Adrenal gland (tissue), 12 donors: ENCODE results near the gene MBD3. TPM values are rescaled to one million over a fixed set of nuclear protein-coding genes. Genes with fewer than 3 reads are reported as not detected.

ENCODE experiments used
- DNase-seq, 7 donors: peaks; one replicate each; pipeline ENCODE4 v3.0.0-alpha.2; 2019 to 2020
- H3K27ac ChIP-seq, 5 donors: fragments of 200-600 bp; sonication (generic) in 4 of 5; 1 replicate in 3 of 5; 2 replicates in 2 of 5; pipeline versions ENCODE4 v1.5.1 to v1.8.0; 2016 to 2020; ENCODE audit warnings: mild to moderate bottlenecking in 1 of 5
- H3K27me3 ChIP-seq: fragments of 200-600 bp; 2 replicates; pipeline ENCODE4 v1.8.0; 2021
- H3K36me3 ChIP-seq, 2 donors: fragments of 200-600 bp; replicated peaks in 1 of 2; 1 replicate in 1 of 2; 2 replicates in 1 of 2; pipeline versions ENCODE4 v1.5.1 to v1.8.0; 2018 to 2022
- H3K4me1 ChIP-seq, 2 donors: fragments of 200-600 bp; replicated peaks in 1 of 2; 1 replicate in 1 of 2; 2 replicates in 1 of 2; pipeline versions ENCODE4 v1.5.1 to v1.8.0; 2018 to 2021
- H3K4me3 ChIP-seq, 4 donors: fragments of 200-600 bp; sonication (generic) in 3 of 4; one replicate each; pipeline ENCODE4 v1.5.1; 2016 to 2018
- H3K9me3 ChIP-seq, 3 donors: fragments of 200-600 bp; sonication (generic) in 1 of 3; replicated peaks in 1 of 3; 1 replicate in 2 of 3; 2 replicates in 1 of 3; pipeline versions ENCODE4 v1.5.1 to v1.8.0; 2016 to 2021
- CTCF ChIP-seq, 6 experiments: fragments of 450-650 bp in 4 of 6; fragments of 200-600 bp in 2 of 6; sonication (generic) in 1 of 6; IDR thresholded peaks; 1 replicate in 5 of 6; 2 replicates in 1 of 6; pipeline versions ENCODE4 v1.5.1 to v1.8.0; 2016 to 2021; ENCODE audit warnings: antibody characterized with exemption in 6 of 6, mild to moderate bottlenecking in 2 of 6, moderate library complexity in 1 of 6
- POLR2A ChIP-seq, 2 donors: fragments of 450-650 bp; IDR thresholded peaks; one replicate each; pipeline ENCODE4 v1.6.1; 2017; ENCODE audit warnings: antibody characterized with exemption in 2 of 2, mild to moderate bottlenecking in 2 of 2, moderate library complexity in 1 of 2
- WGBS, 4 donors: extraction: QIAGEN DNeasy Blood & Tissue Kit in 2 of 4; methylation state at CpG; one replicate each; pipeline versions ENCODE4 v1.1.5 to v1.1.7; 2013 to 2017; 5-methylcytosine and 5-hydroxymethylcytosine counted together
- intact Hi-C, 2 donors: fragments of 100-400 bp; cut with DNase I; formaldehyde crosslinking; loops; one replicate each; pipeline versions ENCODE4 v1.14.1 to v1.15.0; 2022 to 2023
- polyA plus RNA-seq, 3 donors: library from polyadenylated mRNA; stranded (reverse); fragments of 200-250 nt in 2 of 3; fragments of 350-450 nt in 1 of 3; fragmentation: Illumina TruSeq in 1 of 3; extraction: RNeasy Lipid Tissue Mini Kit (QIAGEN cat#74804) in 1 of 3; gene quantifications; one replicate each; pipeline ENCODE4 v1.2.3, GENCODE V29; 2013 to 2014
- total RNA-seq, 9 donors: library from RNA; depleted of rRNA in 4 of 9; stranded (reverse); fragments of >200 nt in 4 of 9; fragments of 120-200 nt in 1 of 9; fragmentation: NEBNext Ultra II Directional in 1 of 9; extraction: Animal tissue kit (Norgen Biotek cat#: 25700) in 1 of 9; gene quantifications; one replicate each; pipeline versions ENCODE4 v1.1.0 to v1.2.4, GENCODE V29; 2013 to 2023
- donor health status: healthy with polysubstance abuse.
- donor health status: Bipolar disorder and iron deficiency.
- donor health status: DM: yes; HTN: yes; CAD: no.
- donor health status: DM: no; HTN: no; CAD: no.
- donor health status: DM: no; HTN: no; CAD: no.
- donor health status: DM: yes; HTN: yes; CAD: no.

MBD3 gene
- total and polyA plus RNA-seq, 12 donors, result 3.5 to 221 (median 94.0) TPM

DNA sequence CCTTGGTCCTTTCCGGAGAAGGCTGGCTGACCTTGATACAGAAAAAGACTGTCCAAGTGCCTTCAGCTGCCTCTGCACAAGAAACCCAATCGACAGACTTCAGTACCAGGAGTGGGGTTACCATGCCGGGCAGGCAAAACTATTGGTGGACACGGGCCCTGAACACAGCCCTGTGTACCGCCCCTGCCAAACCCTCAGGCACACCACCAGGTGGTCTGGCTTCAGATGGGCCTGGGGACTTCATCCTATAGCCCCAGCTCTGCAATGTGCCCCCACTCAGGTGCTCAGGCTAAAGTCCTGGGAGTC, 42.2 kb upstream of the MBD3 start:
- Histone ChIP-seq H3K4me1 (no peaks in the 10 kb centered on the region), H3K36me3 (peaks cover 0 to 4% of the 10 kb centered on the region in 2 donors), H3K4me3 (no peak overlapping the region), H3K27me3 (no peaks in the 10 kb centered on the region), H3K9me3 (no peaks in the 10 kb centered on the region), H3K27ac (no peak overlapping the region)
- DNase-seq, result no peak
- intact Hi-C loops, result no loop called here
- no peak for TF ChIP-seq CTCF (IDR thresholded peaks at IDR 0.05)
- TF ChIP-seq POLR2A (IDR thresholded peaks at IDR 0.05), result no peak
- 92 to 100% (median 98%) methylated on average over 1 to 5 of the region's 5 CpGs for WGBS, 4 donors

DNA sequence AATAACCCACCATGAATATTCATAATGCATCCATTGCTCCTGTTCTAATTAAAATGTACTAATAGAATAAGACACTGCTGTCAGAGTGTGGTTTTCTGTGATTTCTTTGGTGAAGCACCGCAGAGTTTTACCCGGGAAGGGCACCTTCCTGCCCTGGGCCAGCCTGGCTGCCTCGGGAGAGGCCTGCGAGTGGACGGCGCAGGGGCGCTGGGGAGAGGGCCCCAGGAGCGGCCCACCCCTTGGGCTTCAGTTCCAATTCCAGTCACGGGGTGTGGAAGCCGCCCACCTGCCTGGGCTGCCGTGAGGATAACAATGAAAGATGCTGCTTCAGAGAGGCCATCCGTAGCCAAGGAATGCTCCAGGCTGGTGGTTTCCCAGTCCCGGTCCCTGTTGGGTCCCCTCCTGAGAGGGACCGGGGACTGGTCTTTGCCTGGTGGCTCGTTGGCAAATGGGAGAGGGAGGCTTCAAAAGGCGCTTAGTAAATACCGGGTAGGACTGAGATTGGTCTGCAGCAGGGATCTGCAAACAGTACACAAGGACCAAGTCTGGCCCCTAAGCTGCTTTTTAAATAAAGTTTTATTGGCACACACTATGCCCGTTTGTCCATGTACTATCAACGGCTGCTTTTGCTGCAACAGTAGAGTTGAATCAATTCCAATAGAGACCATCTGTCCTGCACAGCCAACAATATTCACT, 41.7 kb upstream of the MBD3 start:
- H3K27ac ChIP-seq, result no peak overlapping the region
- no peaks in the 10 kb centered on the region for H3K9me3 ChIP-seq
- TF ChIP-seq POLR2A (IDR thresholded peaks at IDR 0.05) (no peak), CTCF (IDR thresholded peaks at IDR 0.05) (no peak)
- no peaks in the 10 kb centered on the region for H3K4me1 ChIP-seq
- no peak overlapping the region for H3K4me3 ChIP-seq
- intact Hi-C loops, result no loop called here
- no peaks in the 10 kb centered on the region for H3K27me3 ChIP-seq
- WGBS, 4 donors, result 89 to 95% (median 94%) methylated on average over 16 to 19 of the region's 19 CpGs
- no peak for DNase-seq
- peaks cover 0 to 4% of the 10 kb centered on the region in 2 donors for H3K36me3 ChIP-seq

DNA sequence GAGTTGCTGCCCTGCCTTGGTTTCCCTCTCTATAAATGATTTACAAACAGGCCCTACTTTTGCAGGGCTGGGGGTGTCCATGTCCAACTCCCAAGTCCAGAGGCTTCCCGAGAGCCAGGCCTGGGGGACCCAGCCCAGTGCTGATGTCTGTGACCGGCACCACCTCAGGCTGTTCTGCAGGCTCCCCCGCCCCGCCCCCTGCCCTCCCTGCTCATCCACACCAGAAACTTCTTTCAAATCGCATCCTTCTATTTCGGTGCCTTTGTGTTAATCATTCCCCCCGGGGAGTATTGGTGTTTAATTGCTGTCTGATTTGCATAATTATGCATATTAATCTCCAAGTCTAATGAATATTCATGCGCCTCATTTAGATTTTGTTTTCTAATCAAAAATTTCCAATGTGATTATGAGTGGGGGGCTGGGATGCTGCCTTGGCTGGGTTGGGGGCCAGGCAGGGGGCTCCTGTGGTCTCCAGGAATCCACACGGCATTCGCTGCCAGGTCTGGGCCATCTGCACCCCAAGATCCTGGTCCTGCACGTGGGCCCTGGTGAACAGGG, 40.7 kb upstream of the MBD3 start:
- H3K9me3 ChIP-seq, result no peaks in the 10 kb centered on the region
- H3K36me3 ChIP-seq, result peaks cover 0 to 4% of the 10 kb centered on the region in 2 donors
- WGBS, 4 donors, result 93 to 96% (median 94%) methylated on average over 11 of the region's 11 CpGs
- no peak overlapping the region for H3K4me3 ChIP-seq
- TF ChIP-seq CTCF (IDR thresholded peaks at IDR 0.05) (no peak), POLR2A (IDR thresholded peaks at IDR 0.05) (no peak)
- no peak overlapping the region for H3K27ac ChIP-seq
- no peaks in the 10 kb centered on the region for H3K4me1 ChIP-seq
- H3K27me3 ChIP-seq, result no peaks in the 10 kb centered on the region
- no peak for DNase-seq
- intact Hi-C loops, result no loop called here

GRCh38 chr19:1632462-1633268, 40.0 kb upstream of the MBD3 start:
- DNase-seq, result no peak
- WGBS, 4 donors, result 92 to 97% (median 93%) methylated on average over 8 to 26 of the region's 26 CpGs
- H3K9me3 ChIP-seq, result no peaks in the 10 kb centered on the region
- intact Hi-C loops, result no loop called here
- H3K36me3 ChIP-seq, result peaks cover 0 to 4% of the 10 kb centered on the region in 2 donors
- TF ChIP-seq POLR2A (IDR thresholded peaks at IDR 0.05) (no peak), CTCF (IDR thresholded peaks at IDR 0.05) (no peak)
- no peaks in the 10 kb centered on the region for H3K27me3 ChIP-seq
- H3K27ac ChIP-seq, result no peak overlapping the region
- H3K4me3 ChIP-seq, result no peak overlapping the region
- H3K4me1 ChIP-seq, result no peaks in the 10 kb centered on the region
